GM21515 (cell line): ENCODE measurements around the gene KCNH8.

Experiments used
- ATAC-seq: cut with Tn5 transposase; IDR thresholded peaks from one replicate; pipeline ENCODE4 v1.9.1; 2021; ENCODE audit not compliant: unreplicated experiment

KCNH8 gene

GRCh38 chr3:19471138-19471537, 322.8 kb downstream of the KCNH8 start:
- ATAC-seq = no peak

DNA sequence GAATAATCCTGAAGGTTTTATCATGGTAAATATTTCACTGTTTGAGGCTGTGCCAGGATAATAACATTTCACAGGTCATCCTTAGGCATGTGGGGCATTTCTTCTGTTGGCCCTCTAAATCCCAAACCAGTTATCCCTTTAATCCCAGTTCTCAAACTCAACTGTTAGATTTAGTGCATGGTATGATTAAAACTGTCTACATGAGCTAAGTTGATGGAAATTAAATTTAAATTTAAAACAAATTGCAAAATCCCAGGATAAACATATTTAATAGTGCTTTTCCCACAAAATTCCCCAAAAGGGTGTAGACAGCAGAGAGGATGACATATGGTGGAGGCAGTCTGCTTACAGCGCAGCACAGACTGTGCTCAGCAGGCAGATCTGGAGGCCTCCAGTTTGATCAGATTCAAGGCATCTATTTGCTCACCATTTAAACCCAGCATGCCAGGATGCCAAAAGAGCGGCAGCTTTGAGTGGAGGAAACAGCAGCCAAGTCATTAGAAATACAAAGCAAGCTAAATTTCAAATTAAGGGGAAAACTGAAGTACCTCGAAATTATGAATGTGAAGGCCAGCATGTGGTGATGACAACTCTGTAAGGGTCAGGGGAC, 325.8 kb downstream of the KCNH8 start:
- no peak for ATAC-seq

DNA sequence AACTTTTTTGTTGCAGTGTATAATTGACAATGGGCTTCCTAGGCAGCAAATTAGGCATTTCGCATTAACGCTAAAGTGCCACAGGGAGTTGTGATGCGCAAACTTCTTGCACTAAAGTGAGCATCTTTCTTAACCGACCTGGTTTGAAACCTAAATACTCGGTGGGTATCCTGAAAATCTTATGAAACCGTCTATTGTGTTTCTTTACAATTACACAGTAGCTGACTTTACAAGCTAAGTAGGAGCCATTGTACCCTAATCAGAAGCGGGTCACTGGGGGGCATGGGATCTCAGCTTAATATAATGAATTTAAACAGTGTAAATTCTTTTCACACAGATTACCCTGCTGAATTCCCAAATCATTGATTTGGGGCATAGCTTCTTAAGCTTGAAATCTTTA, 328.0 kb downstream of the KCNH8 start:
- ATAC-seq = no peak

GRCh38 chr3:19485267-19485666, 337.0 kb downstream of the KCNH8 start:
- ATAC-seq = no peak

DNA sequence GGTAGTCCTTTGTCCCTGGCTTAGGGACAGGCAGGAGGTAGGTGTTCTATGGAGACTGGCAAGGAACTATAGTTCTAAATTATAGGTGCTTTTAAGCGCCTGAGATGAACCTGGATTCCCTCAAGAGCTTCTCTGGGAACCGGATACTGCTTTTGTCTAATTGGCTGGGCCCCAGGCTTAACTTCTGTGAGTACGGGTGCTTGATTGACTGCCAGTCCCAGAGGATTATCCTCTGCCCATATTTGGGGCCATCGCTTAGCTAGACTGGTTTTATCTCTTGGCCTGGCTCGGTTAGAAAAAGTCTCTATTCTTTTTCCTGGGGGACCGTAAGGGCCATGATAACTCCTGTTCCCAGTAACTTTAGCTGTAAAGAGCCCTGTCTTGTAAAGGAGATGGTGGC, 339.1 kb downstream of the KCNH8 start:
- no peak for ATAC-seq

DNA sequence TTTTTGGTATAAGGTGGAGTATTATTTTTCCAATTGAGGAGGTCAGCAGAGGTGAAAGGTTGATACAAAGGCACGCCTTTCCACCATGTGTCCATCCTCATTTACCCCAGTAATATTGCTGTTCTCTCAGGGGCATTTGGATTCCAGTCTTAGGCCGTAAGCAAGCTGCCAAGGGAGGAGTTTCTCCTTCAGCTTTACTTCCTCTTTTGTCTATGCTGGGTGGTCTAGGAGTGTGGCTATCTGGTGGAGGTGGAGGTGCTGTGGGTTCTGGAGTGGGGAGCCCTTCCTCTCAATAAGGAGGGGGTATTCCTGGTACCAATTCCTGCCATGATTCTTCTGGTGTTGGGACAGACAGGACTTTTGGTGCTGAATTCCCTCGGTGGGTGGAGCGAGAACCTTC, 340.6 kb downstream of the KCNH8 start:
- ATAC-seq = no peak

- ATAC-seq = no peak
Observed at GRCh38 chr3:19489936-19490335, 341.6 kb downstream of the KCNH8 start.

GRCh38 chr3:19506171-19506570, 357.9 kb downstream of the KCNH8 start:
- no peak for ATAC-seq

DNA sequence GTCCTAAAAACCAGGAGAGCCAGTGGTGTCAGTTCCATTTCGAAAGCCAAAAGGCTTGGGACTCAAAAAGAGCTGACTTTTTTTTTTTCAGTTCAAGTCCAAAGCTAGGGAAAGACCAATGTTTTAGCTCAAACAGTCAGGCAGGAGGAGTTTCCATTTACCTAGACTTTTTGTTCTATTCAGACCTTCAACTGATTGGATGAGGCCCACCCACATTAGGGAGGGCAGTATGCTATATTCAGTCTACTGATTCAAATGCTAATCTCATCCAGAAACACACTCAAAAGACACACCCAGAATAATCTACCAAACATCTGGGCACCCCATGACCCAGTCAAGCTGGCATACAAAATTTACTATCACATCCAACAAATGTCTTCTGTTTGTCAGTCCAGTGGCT, 374.0 kb downstream of the KCNH8 start:
- no peak for ATAC-seq

GRCh38 chr3:19526071-19526470, 377.8 kb downstream of the KCNH8 start:
- ATAC-seq = no peak

GRCh38 chr3:19527746-19528145, 379.4 kb downstream of the KCNH8 start:
- ATAC-seq = no peak

DNA sequence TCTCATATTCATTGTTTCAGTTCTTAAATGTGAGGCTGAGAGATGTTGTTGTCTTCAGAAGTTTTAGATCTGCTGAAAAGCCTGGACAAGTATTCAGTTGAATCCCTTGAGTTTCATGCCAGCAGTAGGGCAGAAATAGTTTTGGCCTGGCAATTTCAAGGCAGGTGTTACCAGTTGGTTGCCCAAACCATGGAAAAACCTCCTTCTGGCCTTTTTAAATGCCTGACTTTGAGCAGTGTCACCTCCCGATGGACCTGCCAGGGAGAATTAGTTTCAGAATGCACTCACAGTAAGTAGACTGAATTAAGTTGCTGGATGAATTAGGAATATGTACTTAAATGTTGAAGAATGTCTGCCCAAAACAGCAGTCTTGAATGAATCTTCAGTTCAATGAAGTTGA, 383.1 kb downstream of the KCNH8 start:
- ATAC-seq = no peak

DNA sequence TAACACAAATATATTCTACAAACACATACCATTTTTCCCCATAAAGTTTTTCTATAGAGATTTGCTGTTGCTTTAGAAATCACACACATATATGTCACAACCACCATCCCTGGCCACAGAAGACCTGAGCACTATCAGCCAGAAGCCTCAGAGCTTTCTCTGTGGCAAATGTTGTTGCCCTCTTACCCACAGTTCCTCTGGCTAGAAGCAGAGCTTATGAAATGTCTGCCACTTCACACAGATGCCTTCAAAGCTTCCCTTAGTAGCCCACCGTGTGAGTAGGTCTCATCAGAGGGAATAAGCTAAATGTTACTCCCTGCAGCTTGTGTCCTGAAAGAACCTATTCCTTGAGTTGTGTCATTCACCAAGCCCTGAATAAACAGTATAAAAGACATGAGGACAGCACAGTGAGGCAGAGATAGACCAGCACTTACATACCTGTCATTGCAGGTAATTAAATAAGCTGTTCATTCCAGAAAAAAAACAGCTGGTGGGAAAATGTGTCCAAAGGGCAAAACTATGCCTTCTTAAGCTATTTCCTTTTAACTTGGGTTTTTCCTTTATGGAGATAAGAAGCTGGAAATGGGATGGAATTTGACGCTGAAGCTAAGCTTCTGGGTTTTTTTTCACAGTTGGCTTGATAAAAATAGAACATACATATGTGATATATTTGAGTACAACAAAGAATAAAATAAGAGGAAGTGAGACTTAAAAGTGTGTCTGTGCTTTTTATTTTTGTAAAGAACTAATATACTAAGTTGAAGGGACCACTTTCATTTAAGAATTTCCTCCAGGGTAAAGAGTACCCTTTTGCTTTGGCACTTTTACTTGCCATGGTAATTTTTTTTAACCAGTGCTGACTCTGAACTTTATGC, 391.4 kb downstream of the KCNH8 start:
- ATAC-seq = peak; percentile 69

- peak; percentile 20 for ATAC-seq
Observed at GRCh38 chr3:19540464-19540863, 392.2 kb downstream of the KCNH8 start.

DNA sequence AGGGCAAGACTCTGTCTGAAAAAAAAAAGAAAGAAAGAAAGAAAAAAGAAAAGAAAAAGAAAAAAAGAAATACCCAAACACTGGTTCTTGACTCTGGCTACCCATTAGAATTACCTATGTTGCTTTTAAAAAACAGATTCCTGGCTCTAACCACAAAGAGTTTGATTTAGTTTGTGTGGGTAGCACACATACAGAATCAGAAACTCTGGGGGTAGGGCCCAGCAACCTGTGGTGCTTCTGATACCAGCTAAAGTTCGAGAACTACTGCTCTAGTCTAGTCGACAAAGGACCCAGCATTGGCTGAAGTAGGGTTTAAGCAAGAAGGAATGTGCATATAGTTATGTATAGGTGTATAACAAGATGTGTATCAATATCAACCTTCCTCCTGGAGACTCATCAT, 393.0 kb downstream of the KCNH8 start:
- no peak for ATAC-seq

- ATAC-seq = peak; percentile 43
Observed at GRCh38 chr3:19543212-19543841, 395.0 kb downstream of the KCNH8 start.

DNA sequence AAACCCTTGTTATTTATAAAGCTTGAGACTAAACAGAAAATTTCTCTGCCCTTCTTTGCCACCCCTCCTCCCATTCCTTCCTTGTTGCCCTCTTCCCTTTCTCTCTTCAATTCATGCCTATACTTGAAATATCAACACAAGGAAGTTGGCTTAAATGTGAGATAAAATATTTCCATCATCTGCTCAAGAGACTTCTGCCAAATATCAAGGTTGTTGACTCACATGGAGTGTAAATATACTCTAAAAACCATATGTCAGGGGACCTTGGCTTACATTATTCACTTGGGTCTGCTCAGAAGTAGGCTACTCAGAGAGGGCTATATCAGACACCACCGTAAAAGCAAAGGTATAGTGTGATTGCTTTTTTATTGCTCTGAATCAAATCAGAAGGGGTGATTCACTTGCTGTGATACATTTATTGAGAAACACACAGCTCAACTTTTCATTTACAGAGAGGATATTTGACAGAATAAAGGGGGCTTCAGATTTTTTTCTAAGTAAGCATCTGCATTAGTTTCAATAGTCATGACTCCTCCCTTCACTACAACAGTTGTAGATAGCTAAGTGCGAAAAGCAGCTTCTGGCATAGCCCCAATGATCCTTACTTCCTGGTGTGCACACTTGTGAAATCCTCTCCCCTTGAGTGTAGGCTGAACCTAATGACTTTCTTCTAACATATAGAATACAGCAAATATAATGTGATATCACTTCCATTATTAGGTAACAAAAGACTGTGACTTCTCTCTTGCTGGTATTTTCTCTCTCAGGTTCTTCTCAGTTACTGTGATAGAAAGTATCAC, 399.6 kb downstream of the KCNH8 start:
- no peak for ATAC-seq

GRCh38 chr3:19559724-19560442, 411.6 kb downstream of the KCNH8 start:
- ATAC-seq = peak; percentile 98

GRCh38 chr3:19573644-19574043, 425.3 kb downstream of the KCNH8 start:
- ATAC-seq = no peak

- no peak for ATAC-seq
Observed at GRCh38 chr3:19574268-19574667, 426.0 kb downstream of the KCNH8 start.

- ATAC-seq = no peak
Observed at GRCh38 chr3:19576343-19576742, 428.0 kb downstream of the KCNH8 start.
